GM12872 (cell line): ENCODE measurements around the gene KCNK6.

Experiments
- TF ChIP-seq, protein P1 (sequence below): IDR thresholded peaks from 3 replicates; pipeline ENCODE4 v1.5.1; 2011; ENCODE audit warnings: low read depth, mild to moderate bottlenecking, low read length, moderate library complexity; ENCODE audit not compliant: insufficient read depth

KCNK6 gene

DNA sequence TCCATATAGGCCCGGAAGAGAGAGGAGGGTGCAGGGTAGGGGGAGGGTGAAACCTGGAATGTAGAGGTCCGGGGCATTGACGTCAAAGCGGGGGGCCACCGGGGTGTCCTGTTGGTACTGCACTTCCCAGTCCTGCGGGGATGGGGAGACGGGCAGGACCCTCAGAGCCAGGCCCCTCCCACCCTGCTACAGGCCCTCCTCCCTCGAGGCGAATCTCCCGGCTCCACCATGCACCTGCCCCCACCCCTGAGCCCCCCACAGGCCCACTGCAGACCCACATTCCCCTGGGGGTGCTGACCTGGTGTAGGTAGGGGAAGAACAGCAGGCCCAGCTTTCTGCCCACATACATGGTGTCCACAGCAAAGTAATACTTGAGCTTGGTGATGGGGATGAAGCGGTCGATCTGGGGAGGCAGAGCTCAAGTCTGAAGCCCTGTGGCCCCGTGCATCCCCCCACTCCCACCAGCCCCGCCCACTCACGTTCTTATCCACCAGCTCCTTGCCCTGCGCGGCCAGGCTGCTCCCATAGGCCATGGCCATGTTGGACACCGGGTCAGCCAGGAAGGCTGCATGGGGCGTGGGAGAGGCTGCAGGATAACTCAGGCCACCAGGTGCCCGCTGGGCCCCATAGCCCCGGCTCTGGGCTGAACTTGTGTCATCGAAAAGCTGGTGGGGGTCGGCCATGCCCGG is 10.6 kb upstream of the KCNK6 start:
- TF ChIP-seq, protein P1, sequence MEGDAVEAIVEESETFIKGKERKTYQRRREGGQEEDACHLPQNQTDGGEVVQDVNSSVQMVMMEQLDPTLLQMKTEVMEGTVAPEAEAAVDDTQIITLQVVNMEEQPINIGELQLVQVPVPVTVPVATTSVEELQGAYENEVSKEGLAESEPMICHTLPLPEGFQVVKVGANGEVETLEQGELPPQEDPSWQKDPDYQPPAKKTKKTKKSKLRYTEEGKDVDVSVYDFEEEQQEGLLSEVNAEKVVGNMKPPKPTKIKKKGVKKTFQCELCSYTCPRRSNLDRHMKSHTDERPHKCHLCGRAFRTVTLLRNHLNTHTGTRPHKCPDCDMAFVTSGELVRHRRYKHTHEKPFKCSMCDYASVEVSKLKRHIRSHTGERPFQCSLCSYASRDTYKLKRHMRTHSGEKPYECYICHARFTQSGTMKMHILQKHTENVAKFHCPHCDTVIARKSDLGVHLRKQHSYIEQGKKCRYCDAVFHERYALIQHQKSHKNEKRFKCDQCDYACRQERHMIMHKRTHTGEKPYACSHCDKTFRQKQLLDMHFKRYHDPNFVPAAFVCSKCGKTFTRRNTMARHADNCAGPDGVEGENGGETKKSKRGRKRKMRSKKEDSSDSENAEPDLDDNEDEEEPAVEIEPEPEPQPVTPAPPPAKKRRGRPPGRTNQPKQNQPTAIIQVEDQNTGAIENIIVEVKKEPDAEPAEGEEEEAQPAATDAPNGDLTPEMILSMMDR = no peak

DNA sequence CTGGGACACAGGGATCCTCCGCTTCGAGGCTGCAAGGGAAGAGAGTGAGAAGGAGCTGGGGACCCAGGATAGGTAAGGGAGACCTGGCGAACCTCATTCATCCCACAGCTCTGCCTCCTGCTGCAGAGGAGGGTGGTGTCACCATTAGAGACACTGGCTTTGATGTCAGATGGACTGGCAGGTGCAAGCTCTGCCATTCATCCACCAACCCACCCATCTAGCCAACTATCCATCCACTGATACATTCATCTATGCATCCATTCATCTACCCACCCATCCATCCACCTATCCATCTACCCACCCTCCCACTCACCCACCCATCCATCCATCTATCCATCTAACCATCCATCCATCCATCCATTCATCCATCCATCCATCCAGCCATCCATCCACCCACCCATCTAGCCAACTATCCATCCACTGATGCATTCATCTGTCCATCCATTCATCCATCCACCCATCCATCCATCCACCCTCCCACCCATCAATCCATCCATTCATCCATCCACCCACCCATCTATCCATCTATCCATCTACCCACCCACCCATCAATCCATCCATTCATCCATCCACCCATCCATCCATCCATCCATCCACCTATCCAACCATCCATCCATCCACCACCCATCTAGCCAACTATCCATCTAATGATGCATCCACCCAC is 9.9 kb upstream of the KCNK6 start:
- TF ChIP-seq, protein P1 = no peak

DNA sequence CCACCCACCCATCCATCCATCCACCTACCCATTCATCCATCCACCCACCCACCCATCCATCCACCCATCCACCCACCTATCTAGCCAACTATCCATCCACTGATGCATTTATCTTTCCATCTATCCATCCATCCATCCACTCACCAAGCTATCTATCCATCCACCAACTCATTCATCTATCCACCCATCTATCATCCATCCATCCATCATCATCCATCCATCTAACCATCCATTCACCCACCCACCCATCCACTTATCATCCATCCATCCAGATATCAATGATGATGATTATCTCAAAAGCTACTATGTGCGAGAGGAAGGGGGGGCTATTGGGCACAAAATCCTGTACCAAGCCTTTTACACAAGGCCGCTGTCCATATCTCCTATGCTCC is 9.4 kb upstream of the KCNK6 start:
- TF ChIP-seq, protein P1 = no peak

DNA sequence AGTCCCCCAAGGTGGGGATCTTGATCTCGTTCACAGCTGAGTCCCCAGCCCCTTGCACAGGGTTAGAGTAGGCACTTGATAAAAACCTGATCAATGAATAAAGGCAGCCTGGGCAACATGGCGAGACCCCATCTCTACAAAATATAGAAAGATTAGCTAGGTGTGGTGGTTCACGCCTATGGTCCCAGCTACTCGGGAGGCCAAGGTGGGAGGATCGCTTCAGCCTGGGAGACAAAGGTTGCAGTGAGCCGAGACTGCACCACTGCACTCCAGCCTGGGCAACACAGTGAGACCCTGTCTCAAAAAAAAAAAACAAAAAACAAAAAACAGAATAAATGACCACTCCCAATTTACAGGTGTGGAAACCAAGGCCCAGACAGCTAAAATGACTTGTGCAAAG is 8.7 kb upstream of the KCNK6 start:
- TF ChIP-seq, protein P1 = no peak

DNA sequence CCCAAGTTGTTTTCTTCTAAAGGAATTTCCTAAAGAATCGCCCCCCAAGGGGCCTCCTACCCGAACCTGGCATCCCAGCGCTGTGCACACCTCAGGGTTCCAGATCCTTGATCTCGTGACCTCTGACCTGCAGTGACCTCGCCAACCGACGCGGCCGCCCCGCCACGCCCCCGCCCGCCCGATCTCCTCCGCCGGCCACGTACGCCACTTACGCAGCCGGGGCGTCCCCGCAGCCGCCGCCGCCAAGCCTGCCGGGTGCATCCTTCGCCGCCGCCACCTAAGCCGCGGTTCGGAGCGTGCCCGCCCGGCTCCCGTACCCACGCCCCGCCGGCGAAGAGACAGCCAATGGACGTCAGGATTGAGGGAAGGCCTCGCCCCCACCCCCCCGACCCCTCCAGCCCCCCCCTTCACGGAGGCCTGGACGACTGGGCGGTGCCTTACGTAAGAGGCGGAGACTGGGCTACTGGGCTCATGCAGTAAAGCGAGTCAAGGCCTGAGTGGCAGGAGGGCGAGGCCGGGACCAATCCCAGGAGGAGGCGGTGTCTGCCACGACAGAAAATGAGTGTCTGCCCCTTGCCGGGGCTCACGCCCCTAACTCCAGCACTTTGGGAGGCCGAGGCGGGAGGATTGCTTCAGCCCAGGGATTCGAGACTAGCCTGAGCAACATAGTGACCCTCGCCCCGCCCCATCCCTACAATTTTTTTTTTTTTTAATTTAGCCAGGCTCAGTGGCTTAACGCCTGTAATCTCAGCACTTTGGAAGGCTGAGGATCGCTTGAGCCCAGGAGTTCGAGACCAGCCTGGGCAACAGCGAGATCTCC is 3.8 kb upstream of the KCNK6 start, which contains the start of gene YIF1B:
Gene YIF1B (minus strand): TSS at position 291 of the 820 bp plus-strand sequence. CDS start 30 bp downstream, at position 261.
- TF ChIP-seq, protein P1 = no peak

DNA sequence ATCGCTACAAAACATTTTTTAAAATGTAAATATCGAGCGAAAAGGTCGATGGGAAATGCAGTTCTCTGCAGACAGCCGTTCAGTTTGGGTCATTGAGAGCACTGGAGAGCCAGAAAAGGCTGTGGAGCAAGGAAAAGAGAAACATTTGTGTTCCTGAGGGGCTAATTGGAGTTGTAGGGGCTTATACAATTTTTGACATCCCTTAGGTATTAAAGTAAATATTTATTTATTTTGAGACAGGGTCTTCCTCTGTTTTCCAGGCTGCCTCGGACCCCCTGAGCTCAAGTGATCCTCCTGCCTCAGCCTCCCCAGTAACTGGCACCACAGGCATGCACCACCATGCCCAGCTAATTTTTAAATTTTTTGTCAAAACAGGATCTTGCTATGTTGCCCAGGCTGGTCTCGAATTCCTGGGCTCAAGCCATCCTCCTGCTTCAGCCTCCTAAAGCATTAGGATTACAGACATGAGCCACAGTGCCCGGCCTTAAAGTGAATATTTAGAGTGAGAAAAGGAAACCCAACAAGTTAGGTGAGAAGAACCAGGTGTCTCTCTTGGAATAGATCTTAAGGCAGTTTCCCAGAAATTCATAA is 3.1 kb upstream of the KCNK6 start:
- TF ChIP-seq, protein P1 = no peak
